G401 (cell line): ENCODE data around the gene SLC35A4. TPM values are rescaled to one million over a fixed set of nuclear protein-coding genes. Genes with fewer than 3 reads are reported as not detected.

Experiments used
- DNase-seq: peaks from one replicate; pipeline ENCODE4 v3.0.0-alpha.2; 2015; ENCODE audit warnings: low spot score
- in situ Hi-C: cut with HindIII; loops from 2 replicates; pipeline ENCODE4 v1.10.0; 2016; ENCODE audit warnings: low sequenced_read_pairs, mixed read lengths
- total RNA-seq: library from RNA; depleted of rRNA; stranded (reverse); fragments of >200 nt; shearing (Covaris generic); gene quantifications from 2 replicates; pipeline ENCODE4 v1.2.3, GENCODE V29; 2014; rRNA removed

Gene SLC35A4
- total RNA-seq = 24.4 and 44.6 TPM in 2 replicates

DNA sequence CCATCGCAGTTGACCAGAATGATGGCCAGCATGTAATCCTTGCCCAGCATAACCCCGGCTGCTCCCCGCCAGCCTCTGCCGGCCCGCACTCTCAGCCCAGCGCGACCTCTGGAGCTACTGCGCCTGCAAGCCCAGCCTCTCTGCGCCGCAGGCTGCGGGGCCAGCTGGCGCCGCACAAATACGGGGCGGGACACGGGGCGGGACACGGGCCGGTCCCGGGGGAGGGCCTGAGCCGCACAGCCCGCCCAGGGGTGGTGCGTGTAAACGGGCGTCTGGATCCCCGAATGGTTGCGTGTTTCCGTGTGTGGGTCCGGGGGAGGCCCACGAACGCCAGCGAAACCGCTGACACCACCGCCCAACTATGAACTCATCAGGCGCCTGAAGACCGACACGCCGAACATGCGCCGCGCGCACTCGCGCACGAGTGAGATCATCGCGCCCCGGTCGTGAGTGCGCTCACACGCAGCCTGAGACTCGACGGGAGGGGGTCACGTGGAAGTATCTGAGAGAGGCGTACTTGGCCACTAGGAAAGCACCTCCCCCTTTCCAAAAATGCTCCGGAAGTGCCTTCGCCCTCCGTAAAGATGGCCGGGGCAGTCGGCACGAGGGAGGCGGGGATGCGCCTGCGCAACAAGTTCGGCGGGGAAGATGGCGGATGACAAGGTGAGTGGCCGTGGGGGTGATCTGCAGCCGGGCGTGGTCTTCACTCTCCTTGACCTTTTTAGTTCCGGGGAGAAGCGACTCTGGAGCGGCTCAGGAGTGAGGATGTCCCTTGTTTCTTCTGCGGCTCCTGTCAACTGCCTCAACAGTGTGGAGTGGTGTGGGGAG is at the start of gene SLC35A4, which contains the start of gene APBB3:
SLC35A4 (plus strand) TSS at position 633 of the 828 bp plus-strand sequence. CDS start 2,342 bp downstream, outside the sequence.
APBB3 (minus strand) TSS at position 403 of the 828 bp plus-strand sequence; CDS start at position 50, 353 bp downstream.
- DNase-seq = peak; percentile 99
- in situ Hi-C loops = no loop called here

DNA sequence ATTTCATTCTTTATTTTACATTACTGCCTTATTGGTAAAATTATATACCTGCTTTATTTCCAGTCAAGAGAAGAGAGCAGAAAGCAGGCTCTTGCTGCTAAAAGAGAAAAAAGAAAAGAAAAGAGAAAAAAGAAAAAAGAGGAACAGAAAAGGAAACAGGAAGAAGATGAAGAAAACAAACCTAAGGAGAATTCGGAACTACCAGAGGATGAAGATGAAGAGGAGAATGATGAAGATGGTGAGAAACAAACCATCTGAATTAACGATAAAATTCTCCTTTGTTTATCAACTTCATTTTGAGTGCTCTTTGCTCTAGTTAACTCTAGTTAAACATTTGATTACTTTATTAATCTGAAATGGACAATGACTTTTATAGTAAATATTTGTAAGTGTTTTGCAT is 40.6 kb upstream of the SLC35A4 start:
- DNase-seq = no peak
- in situ Hi-C loops = no loop called here

GRCh38 chr5:140540227-140540626 is 24.4 kb upstream of the SLC35A4 start:
- in situ Hi-C loops = no loop called here
- DNase-seq = no peak

GRCh38 chr5:140542972-140543371 is 21.7 kb upstream of the SLC35A4 start:
- in situ Hi-C loops = no loop called here
- no peak for DNase-seq

- DNase-seq = no peak
- in situ Hi-C loops = no loop called here
Observed at GRCh38 chr5:140544986-140545385, 19.6 kb upstream of the SLC35A4 start.

- DNase-seq = no peak
- in situ Hi-C loops = no loop called here
Observed at GRCh38 chr5:140545606-140546005, 19.0 kb upstream of the SLC35A4 start.

DNA sequence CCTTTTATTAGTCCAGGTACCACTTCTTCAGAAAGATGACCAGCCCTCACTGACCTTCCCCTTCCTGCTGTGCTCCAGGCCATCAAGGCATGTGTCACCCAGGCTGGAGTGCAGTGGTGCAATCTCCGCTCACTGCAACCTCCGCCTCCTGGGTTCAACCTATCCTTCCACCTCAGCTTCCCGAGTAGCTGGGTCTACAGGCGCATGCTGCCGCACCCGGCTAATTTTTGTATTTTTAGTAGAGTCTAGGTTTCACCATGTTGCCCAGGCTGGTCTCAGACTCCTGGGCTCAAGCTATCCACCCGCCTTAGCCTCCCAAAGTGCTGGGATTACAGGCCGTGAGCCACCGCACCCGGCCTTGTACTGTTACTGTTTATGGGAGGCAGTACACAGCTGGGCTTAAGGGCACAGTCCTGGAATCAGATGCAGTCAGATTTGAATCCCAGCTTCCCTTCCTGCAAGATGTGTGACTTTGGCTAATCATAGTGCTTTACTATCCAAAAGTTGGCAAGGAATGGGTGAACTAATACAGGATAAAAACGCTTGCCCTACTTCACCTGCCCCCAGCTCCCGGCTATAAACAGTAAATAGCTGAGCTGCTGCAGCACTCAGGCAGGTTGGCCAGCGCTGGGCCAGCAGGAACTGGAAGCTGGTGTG is 17.6 kb upstream of the SLC35A4 start:
- in situ Hi-C loops = no loop called here
- DNase-seq = no peak

- in situ Hi-C loops = no loop called here
Observed at GRCh38 chr5:140547508-140548299, 16.9 kb upstream of the SLC35A4 start, which contains the start of gene EIF4EBP3. Gene EIF4EBP3 (plus strand): TSS chr5:140547662. CDS start chr5:140547738, 76 bp downstream.

DNA sequence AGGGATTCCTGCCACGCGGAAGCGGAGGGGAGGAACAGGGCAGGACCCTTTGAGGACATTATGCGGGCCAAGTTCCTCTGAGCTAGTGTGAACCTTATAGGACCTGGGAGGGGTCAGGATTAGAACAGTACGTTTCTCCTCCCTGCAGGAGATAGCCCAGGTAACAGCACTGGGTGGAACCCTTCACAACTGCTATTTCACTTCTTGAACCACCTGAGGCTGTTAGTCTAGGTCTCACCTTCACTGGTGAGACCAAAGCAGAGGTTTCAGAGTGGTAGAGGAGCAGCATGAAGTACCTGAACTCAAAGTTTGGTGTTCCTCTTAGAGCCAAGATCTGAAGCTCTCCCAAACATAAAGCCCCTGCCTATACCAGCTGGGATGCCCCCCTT is 16.3 kb upstream of the SLC35A4 start:
- no peak for DNase-seq
- in situ Hi-C loops = no loop called here

More at GRCh38 chr5:140547508-140548299, 16.9 kb upstream of the SLC35A4 start, which contains the start of gene EIF4EBP3:
- DNase-seq = peak; percentile 97

GRCh38 chr5:140548791-140549190 is 15.8 kb upstream of the SLC35A4 start:
- no peak for DNase-seq
- in situ Hi-C loops = no loop called here

DNA sequence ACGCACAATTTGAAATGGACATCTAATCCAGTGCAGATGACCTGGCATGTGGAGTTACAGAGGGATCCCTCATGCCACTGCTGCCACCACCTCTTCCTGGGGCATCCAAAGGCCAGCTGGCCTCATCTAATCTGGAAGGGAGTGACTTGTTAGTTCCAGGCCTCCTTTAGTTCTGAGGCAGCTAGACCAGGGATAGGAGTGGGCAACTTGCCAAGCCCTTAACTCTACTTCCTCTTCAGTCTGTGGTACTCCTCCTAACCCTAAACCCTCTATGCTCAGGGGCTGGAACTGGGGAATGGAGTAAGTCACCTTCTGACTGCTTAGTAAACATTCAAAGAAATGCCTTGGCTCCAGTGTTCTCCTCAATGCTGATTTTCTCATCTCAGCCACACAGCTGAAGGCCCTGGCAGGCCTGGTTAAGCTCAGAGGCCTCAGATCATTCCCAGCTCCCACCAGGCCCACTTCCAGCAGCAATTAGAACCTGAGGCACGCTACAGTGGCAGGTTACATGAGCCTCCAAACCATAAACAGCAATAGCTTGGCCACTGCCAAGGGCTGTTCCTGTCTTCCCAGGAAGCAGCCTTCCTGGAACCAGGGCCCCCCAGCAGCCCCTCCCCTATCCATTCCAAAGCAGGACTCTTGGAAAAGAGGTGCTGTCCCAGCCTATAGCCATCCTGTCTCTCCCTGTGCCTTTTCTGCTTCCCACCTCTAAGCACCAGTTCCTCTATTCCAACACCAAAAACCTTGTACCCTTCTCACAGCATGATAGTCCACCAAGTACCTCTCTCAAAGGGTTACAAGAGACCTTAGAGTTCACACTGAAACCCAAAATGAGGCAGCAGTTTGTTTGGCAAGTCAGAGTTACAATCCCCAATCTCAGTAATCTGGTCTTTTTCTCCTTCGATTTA is 15.1 kb upstream of the SLC35A4 start:
- in situ Hi-C loops = no loop called here

DNA sequence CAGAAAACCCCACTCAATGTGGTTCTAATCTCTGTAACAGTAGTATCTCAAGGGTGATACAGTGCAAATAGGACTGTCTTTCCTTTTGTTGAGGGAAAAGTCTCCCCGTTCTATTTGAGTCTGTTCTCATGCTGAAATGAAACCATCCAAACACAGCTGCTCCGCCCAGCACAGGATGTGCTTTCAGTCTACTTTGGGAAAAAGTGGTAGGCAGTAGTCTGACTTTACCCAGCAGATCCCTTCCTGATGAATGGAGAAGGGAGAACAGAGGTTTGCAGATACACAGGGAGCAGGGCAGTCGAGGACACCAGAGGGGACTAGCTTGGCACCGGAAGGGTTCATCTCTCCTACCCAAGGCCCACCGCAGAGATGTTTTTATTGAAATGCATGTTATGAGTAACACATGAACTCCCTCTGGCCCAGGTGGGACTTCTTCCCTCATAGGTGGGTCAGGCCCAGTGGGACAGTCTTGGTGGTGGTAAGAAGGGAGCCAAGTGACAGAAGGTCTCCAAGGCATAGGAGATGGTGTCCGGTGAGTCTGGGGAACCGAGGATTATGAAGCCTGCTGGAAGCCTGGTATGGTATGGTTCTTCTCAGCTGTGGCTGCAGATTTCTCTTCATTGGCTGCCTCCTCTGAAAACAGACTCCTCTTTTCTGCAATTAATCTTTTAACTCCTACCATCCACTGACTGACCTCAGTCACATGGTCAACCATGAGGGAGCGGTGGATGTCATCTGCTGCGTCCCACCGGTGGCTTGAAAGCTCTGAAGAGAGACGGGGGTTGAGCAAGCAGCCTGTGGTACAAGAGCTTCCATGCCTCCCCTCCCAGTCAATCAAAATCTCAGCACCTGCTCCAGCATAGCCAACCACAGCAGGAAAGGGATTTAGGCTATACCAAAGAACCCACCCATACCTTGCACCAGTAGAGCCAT is 14.2 kb upstream of the SLC35A4 start:
- in situ Hi-C loops = no loop called here
- DNase-seq = no peak

More for the DNA sequence above, 15.1 kb upstream of the SLC35A4 start:
- DNase-seq = no peak

DNA sequence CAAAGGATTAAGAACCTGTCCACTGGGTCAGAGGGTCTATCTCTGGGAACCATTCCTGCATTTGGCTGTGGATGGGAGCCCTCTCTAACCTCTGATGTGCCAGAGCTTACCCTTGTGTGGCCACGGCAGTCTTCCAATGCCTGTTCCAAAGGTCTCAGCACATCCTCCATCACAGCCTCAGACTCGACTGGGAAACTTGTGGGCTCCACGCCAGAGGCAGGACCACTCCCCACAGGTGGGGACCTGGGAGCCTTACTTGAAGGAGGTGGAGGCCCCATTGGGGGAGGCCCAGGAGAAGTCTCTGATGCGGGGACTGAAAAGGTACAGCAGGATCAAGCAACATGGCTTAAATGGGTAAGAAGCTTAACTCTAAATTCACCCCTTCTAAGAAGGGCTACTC is 12.8 kb upstream of the SLC35A4 start:
- no peak for DNase-seq
- in situ Hi-C loops = no loop called here

- in situ Hi-C loops = no loop called here
- no peak for DNase-seq
Observed at GRCh38 chr5:140553657-140554056, 11.0 kb upstream of the SLC35A4 start.

DNA sequence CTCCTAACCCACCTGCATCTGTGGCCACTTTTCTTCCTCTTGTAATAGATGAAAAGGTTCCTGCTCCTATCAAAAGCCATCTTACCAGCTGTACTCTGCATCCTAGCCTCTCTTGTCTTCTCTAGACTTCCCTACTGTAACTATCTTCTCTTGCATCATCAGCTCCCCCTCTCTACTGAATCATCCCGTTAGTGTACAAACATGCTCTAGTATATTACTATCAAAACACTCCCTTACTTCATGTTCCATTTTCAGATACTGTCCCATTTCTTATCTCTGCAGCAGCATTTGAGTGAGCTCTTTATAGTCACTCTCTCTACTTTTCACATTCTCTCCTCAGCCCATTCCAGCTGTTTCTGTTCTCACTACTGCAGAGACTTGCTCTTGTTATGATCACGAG is 10.2 kb upstream of the SLC35A4 start:
- DNase-seq = no peak
- in situ Hi-C loops = no loop called here

DNA sequence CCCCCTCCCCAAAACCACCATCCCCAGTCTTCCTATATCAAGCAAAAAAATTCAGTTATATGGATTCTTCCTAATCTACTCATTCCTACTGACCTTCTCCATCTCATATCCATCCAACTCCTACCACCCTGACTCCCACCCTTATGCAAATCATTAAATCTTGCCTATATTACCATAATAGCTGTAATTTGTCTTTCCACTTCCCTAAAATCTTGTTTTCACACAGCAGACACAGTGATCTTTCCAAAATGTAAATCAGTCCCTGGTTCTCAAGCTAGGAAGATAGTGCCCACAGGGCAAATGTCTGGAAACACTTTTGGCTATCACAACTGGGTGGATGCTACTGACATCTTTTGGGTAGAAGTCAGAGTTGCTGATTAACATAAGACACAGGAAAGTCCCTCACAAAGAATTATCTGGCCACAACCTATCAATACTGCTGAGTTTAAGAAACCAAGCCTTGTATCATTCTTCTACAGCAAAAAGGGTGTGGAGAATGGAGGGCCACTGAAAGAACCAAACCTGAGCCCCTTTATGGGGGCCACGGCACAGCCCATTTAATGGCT is 8.8 kb upstream of the SLC35A4 start:
- DNase-seq = no peak
- in situ Hi-C loops = no loop called here

- DNase-seq = no peak
- in situ Hi-C loops = no loop called here
Observed at GRCh38 chr5:140556438-140556837, 8.2 kb upstream of the SLC35A4 start.
